Liver (tissue), 3 donors: ENCODE measurements around the gene SLC17A7.

Experiments
- RAD21 ChIP-seq, 2 donors: IDR thresholded peaks; 2 replicates each; pipeline ENCODE4 v1.6.1; 2016; ENCODE audit warnings: antibody characterized with exemption in 2 of 2, mild to moderate bottlenecking in 2 of 2
- TF ChIP-seq, protein P1 (sequence below): fragments of 150-350 bp; IDR thresholded peaks from 2 replicates; pipeline ENCODE4 v1.5.1; 2017; ENCODE audit warnings: improper control_type of control experiment, low read depth, low read length; ENCODE audit not compliant: missing input control
- TF ChIP-seq, protein P2 (sequence below): IDR thresholded peaks from 2 replicates; pipeline ENCODE4 v1.6.1; 2016; ENCODE audit warnings: antibody characterized with exemption
- donor health status: healthy.
- donor health status: healthy.

DNA sequence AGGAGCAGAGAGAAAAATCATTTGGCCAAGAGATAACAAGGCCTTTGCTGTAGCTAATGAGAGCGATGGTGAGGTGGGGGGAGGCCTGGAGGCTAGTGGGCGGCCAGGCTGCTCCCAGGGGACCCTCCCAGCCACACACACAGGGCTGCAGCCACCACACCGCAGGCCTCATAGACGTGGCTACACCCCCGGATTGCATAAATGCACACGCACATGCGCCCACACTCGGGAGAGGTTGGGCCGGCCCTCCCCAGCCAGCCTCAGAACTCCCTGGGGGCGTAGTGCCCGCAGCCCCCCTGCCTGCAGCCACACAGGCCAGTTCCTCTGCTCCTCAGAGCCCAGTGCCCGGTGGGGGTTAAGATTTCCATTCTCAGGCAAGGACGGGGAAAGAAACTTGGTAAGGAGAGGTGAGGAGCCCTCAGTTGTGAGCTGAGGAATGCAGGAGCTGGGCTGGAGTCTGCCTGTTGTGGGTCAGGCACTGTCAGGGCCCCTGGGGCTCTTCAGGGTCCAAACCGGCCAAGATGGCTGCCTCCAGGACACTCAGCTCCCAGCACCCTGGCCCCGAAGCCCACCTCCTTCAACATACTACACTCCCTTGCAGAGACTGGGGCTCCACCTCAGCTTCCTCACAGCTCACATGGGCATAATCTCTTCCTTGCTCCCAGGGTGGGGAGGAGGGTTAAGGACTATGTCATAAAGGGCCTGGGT lies 26.1 kb downstream of the SLC17A7 start:
- TF ChIP-seq, protein P1, sequence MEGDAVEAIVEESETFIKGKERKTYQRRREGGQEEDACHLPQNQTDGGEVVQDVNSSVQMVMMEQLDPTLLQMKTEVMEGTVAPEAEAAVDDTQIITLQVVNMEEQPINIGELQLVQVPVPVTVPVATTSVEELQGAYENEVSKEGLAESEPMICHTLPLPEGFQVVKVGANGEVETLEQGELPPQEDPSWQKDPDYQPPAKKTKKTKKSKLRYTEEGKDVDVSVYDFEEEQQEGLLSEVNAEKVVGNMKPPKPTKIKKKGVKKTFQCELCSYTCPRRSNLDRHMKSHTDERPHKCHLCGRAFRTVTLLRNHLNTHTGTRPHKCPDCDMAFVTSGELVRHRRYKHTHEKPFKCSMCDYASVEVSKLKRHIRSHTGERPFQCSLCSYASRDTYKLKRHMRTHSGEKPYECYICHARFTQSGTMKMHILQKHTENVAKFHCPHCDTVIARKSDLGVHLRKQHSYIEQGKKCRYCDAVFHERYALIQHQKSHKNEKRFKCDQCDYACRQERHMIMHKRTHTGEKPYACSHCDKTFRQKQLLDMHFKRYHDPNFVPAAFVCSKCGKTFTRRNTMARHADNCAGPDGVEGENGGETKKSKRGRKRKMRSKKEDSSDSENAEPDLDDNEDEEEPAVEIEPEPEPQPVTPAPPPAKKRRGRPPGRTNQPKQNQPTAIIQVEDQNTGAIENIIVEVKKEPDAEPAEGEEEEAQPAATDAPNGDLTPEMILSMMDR = no peak
- TF ChIP-seq RAD21 (IDR thresholded peaks at IDR 0.05) = no peak
- TF ChIP-seq, protein P2, sequence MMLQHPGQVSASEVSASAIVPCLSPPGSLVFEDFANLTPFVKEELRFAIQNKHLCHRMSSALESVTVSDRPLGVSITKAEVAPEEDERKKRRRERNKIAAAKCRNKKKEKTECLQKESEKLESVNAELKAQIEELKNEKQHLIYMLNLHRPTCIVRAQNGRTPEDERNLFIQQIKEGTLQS = no peak
